HG02884 (cell line): ENCODE data around the gene ERVH48-1.
"Not testable (repeated sequence)": the region's sequence is repeated elsewhere in the genome, so short reads cannot be mapped to it uniquely, and the experiment has no call there.

ENCODE experiments used
- ATAC-seq: cut with Tn5 transposase; IDR thresholded peaks from one replicate; pipeline ENCODE4 v1.9.1; 2021; ENCODE audit warnings: mild to moderate bottlenecking, moderate library complexity; ENCODE audit not compliant: unreplicated experiment

Gene ERVH48-1

GRCh38 chr21:42925114-42925926, at the start of gene ERVH48-1:
Gene ERVH48-1, minus strand, starts transcription at chr21:42925630. Its CDS starts 6,624 bp downstream, at chr21:42919006.
- ATAC-seq: no peak

DNA sequence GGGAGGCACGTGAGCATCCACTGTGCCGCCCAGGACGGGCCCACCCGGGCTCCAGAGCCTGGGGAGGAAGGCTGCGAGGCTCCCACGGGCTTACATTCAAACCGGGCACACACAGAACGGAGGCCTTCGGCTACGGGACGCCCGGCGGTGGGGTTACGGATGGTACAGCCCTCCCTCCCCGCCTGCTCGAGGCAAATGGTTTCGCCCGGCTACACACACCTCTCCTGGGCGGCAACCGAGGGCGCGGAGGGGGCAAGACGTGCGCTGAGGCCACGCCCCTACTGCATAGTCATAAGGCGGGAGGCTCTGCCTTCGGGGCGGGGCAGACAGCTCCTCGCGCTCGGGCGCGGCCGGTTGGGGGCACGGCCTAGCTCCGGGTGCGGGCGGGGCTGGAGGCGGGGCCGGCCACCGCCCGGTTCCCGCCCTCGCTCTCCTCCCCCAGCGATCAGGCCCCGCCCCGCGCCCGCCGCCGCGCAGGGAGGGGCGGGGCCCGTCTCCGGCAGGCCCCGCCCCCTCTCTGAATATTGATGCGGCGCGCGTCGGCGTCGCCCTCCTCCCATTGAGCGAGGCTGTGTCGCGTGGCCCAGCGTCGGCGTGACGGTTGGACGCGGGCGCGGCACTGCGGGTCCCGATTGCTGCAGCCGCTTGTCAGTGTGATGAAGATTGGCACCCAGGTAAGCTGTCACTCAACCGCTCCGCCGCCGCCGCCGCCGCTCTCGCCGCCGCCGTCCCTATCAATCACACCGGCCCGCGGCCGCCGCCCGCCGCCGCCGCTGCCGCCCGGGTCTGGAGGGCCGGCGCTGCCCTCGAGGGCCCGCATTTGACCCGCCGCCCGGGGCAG, 48.8 kb upstream of the ERVH48-1 start, which contains the start of gene PKNOX1:
TSS of gene PKNOX1 (plus strand) at position 572 of the 841 bp plus-strand sequence. CDS start 29,820 bp downstream, outside the sequence.
- peak; percentile 82 for ATAC-seq

DNA sequence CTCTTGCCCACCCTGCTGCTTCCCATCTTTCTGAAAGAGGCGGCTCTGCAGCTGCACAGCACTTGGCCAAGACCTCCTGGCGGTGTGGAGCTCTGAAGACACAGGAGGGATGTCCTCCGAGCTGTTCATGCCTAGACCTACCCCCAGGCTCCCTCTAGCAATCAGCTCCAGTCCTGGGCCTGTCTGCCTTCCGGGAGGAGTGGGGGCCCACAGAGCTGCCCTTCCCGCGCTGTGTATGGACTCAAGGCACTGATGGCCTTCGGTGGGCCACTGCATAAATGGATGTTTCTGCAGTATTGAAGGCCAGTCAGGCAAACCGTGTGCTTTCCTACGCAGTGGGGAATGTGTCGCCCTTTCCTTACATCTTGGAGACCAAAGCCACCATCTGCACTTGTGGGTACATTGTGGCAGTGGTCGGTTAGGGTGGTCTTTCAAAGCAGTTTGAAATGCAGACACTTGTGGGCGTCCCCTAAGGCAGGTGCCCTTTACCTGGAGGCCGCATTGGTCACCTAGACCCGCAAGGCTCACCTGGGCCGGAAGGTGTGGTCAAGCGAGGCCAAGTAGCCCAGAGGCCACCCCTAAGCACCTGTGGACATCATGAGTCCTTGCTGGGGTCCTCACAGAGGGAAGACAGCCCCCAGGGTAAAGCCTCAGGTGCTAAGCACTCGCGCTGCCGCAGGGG, 48.0 kb upstream of the ERVH48-1 start:
- ATAC-seq: no peak

- no peak for ATAC-seq
Observed at GRCh38 chr21:42971897-42972275, 46.5 kb upstream of the ERVH48-1 start.

DNA sequence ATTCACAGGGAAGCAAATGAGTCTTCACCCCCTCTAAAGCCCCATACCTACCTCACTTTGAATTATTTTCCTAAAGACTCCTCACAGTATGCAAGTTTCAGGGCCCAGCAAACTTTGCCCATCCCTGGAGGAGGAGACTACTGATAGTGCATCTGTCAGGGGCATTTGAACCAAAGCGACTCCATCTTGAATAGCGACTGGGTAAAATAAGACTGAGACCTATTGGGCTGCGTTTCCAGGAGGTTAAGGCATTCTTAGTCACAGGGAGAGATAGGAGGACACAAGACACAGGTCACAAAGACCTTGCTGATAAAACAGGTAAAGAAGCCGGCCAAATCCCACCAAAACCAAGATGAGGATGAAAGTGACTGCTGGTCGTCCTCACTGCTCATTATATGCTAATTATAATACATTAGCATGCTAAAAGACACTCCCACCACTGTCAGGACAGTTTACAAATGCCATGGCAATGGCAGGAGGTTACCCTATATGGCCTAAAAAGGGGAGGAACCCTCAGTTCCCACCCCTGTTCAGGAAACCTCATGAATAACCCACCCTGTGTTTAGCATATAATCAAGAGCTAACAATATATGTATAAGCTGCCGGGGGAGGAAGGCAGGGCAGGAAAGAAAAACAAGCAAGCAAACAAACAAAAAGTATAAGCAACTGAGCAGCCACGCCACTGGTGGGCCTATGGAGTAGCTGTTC, 45.7 kb upstream of the ERVH48-1 start:
- no peak for ATAC-seq

GRCh38 chr21:42969193-42969600, 43.8 kb upstream of the ERVH48-1 start:
- ATAC-seq: no peak

GRCh38 chr21:42967616-42968015, 42.2 kb upstream of the ERVH48-1 start:
- not testable (repeated sequence) for ATAC-seq

DNA sequence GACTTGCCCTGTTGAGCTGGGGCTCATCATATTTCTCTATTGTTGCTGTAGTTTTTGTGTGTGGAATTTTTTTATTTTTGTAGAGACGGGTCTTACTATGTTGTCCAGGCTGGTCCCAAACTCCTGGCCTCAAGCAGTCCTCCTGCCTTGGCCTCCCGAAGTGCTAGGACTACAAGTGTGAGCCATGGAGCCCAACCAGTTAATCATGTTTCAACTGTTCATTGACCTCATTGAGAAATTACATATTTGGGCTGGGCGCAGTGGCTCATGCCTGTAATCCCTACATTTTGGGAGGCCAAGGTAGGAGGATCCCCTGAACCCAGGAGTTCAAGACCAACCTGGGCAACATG, 39.8 kb upstream of the ERVH48-1 start:
- no peak for ATAC-seq

- ATAC-seq: no peak
Observed at GRCh38 chr21:42964546-42965210, 39.2 kb upstream of the ERVH48-1 start.

- ATAC-seq: no peak
Observed at GRCh38 chr21:42964086-42964485, 38.7 kb upstream of the ERVH48-1 start.

DNA sequence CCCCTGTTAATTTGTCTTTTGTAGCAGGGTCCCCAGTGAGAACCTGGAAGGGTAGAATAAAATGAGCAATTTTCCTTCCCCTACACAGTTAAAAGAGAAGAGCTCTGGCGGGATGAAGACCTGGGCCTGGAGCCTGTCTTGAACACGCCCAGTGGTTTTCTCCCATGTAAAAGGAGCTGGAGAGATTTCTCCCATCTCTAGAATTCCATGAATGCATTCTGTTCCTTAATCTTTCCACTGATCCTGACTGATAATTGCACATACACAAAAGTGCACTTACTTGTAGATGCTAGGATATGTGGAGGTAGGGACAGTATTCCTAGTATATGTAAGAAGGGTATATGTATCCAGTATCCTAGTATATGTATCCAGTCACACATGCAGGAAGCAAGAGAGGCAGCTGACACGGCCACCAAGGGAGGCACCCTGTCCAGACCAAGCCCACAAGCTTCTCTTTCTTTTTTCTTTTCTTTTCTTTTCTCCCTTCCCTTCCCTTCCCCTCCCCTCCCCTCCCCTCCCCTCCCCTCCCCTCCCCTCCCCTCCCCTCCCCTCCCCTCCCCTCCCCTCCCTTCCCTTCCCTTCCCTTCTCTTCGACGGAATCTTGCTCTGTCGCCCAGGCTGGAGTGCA, 37.1 kb upstream of the ERVH48-1 start:
- no peak for ATAC-seq

DNA sequence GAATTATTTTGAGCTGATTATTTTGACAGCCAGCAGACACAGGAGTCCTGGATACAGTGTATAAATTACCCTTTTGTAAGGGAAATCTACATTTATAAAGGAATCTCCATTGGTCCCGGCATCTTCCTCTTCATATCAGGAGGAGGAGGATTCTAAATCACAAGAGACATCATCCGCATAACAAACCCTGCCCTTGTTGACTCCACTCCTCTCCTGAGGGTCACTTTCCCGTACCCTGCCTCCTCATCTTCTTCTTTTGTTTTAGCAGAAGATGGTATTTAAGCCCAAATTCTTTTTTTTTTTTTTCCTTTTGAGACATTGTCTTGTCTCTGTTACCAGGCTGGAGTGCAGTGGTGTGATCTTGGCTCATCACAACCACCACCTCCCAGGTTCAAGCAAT, 34.3 kb upstream of the ERVH48-1 start:
- no peak for ATAC-seq

- not testable (repeated sequence) for ATAC-seq
Observed at GRCh38 chr21:42958122-42958521, 32.7 kb upstream of the ERVH48-1 start.

- ATAC-seq: peak; percentile 94
Observed at GRCh38 chr21:42956824-42957630, 31.6 kb upstream of the ERVH48-1 start.

GRCh38 chr21:42951193-42951592, 25.8 kb upstream of the ERVH48-1 start:
- ATAC-seq: not testable (repeated sequence)

DNA sequence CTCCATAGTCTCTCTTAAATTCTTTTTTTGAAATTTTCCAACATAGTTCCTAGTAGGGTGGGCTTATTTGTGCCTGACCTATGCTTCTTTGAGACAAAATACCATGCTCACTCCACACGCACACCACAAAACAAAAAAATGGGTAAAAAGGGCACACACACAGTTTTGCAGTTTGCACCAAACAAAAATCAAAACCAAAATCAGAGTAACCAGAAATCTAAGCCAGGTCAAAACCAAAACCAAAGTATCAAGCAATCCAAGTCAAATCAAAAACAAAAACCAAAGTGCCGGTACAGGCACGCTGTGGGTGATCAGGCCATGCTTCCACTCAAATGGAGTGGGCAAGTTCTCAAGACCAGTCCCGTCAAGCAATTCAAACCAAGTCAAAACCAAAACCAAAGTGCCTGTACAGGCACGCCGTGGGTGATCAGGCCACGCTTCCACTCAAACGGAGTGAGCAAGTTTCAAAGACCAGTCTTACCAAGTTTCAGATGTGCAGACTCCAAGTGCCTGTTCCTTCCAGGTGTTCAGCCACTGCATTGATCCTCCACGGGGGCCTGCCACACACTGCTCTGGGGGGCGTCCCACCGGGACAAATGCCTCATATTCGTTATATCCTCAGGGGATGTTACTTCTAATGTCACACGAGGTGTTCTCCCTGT, 23.8 kb upstream of the ERVH48-1 start:
- ATAC-seq: not testable (repeated sequence)

GRCh38 chr21:42942244-42942643, 16.8 kb upstream of the ERVH48-1 start:
- ATAC-seq: no peak

- no peak for ATAC-seq
Observed at GRCh38 chr21:42941696-42942085, 16.3 kb upstream of the ERVH48-1 start.
